Right lobe of liver (tissue), 4 donors: ENCODE data around the gene UNC93A.

Experiments used
- POLR2A ChIP-seq: fragments of 450-650 bp; IDR thresholded peaks from one replicate; pipeline ENCODE4 v1.6.1; 2017; ENCODE audit warnings: antibody characterized with exemption, mild to moderate bottlenecking
- TF ChIP-seq, protein P1 (sequence below), 4 donors: fragments of 200-600 bp in 3 of 4; fragments of 450-650 bp in 1 of 4; IDR thresholded peaks; one replicate each; pipeline versions ENCODE4 v1.5.1 to v1.8.0; 2016 to 2022; ENCODE audit warnings: antibody characterized with exemption in 4 of 4, mild to moderate bottlenecking in 2 of 4
- donor health status: DM: no; HTN: no; CAD: no.
- donor health status: DM: no; HTN: no; CAD: no.
- donor health status: DM: no; HTN: yes; CAD: no.

DNA sequence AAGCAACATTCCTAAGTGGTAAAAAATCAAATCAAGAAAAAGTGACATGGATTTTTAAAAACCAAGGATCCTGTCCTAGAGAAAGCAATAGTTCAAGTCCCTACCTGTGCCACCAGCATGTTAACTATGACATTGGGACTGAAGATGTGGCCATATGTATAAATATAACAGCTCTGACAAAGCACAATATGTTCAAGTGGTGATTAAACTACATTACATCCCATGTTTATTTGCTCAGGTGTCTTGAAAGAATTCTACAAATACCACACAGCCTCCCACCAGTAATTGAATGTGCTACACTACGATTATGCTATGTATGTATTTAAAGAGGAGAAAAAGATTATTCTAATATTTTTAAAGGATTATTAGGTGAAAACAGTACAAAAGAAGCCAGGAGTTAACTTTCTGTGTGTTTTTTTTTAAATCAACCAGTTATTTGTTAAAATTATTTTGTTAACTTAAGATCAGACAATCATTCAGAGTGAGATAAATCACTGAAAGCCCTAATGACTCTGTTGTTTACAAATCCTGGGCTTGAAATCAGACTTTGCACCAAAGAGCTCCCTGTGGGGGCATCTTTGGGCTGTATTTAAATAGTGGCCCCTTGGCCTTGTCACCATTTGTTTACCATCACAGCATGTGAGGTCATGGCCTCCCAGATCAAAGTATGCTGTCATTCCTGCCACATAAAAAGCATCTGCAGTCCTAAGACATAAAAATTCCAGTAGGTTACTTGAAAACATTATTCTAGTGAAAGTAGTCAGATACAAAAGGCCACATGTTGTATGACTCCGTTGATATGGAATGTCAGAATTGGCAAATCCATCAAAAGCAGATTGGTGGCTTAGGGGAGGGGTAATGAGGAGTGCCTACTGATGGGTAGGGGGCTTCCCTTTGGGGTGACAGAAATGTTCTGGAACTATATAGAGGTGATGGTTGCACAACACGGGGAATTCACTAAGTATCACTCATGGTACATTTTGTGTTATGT, 50.8 kb downstream of the UNC93A start:
- TF ChIP-seq, protein P1, sequence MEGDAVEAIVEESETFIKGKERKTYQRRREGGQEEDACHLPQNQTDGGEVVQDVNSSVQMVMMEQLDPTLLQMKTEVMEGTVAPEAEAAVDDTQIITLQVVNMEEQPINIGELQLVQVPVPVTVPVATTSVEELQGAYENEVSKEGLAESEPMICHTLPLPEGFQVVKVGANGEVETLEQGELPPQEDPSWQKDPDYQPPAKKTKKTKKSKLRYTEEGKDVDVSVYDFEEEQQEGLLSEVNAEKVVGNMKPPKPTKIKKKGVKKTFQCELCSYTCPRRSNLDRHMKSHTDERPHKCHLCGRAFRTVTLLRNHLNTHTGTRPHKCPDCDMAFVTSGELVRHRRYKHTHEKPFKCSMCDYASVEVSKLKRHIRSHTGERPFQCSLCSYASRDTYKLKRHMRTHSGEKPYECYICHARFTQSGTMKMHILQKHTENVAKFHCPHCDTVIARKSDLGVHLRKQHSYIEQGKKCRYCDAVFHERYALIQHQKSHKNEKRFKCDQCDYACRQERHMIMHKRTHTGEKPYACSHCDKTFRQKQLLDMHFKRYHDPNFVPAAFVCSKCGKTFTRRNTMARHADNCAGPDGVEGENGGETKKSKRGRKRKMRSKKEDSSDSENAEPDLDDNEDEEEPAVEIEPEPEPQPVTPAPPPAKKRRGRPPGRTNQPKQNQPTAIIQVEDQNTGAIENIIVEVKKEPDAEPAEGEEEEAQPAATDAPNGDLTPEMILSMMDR (IDR thresholded peaks at IDR 0.05), result no peak
- no peak for TF ChIP-seq POLR2A
